ENCODE measurements around the gene ANKRD20A1.
A peak's percentile ranks its signal among the peaks of the same experiment; 100 is the strongest.
"Not testable (repeated sequence)": the region's sequence is repeated elsewhere in the genome, so short reads cannot be mapped to it uniquely, and the experiment has no call there.

ANKRD20A1 gene

DNA sequence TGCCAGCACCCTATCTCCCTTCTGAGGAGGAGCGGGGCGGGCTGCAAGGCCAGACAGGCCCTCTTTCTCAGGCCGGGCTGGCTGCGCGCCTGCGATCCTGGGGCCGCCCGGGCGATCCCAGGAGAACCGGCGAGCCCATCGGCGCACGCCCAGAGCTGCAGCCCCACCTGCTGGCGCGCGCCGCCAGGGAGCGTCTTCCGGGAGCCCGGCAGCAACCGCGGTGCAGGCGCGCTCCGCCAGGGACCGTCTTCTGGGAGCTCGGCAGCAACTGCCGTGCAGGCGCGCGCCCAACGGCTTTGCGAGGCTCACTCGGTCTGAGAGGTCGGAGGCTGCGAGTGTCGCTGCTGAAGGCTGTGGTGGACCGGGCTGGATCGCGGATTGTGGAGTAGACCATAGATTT is at the start of gene ANKRD20A1:
ANKRD20A1 (plus strand) TSS at position 61 of the 400 bp plus-strand sequence. CDS start 496 bp downstream, outside the sequence.
- peak; percentile 3 for DNase-seq (ENCODE audit: low spot score)

DNA sequence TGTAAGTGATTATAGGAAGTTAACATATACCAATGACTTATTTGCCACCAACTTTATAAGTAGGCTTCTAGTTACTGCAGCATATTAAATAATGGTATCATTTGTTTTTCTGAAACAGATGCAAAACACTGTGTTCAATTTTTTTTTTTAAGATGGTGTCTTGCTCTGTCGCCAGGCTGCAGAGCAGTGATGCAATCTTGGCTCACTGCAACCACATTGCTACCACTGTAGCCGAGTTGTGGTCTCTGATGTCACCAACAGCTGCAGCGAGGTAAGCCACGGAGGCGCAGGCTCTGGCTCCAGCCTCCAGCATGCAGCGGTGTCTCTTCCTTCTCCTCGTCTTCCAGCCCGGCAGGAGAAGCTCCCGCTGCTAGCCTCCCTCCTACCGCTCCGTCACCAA is 26.6 kb upstream of the ANKRD20A1 start:
- not testable (repeated sequence) for DNase-seq (ENCODE audit: low spot score)
